ENCODE results near the gene KCTD5.
A peak's percentile ranks its signal among the peaks of the same experiment; 100 is the strongest.
"Not testable (repeated sequence)": the region's sequence is repeated elsewhere in the genome, so short reads cannot be mapped to it uniquely, and the experiment has no call there.

Gene KCTD5

GRCh38 chr16:2682209-2683021 lies at the start of gene KCTD5:
TSS of gene KCTD5 (plus strand) at chr16:2682523. CDS start at chr16:2682549, 26 bp downstream.
- peak; percentile 90 for DNase-seq (ENCODE audit: low read depth, low spot score)
- peak within 1 kb of the TSS; percentile 81 for H3K4me3 ChIP-seq (ENCODE audit: low read length)
- no peaks in the 10 kb centered on the region for H3K4me1 ChIP-seq (ENCODE audit: control insufficient read depth, insufficient read depth, low read length)
- no CpG with 5 or more reads among the region's 73 CpGs for WGBS (ENCODE audit: insufficient coverage, insufficient read length)
- H3K27me3 ChIP-seq (ENCODE audit: control insufficient read depth, insufficient read depth, low read length) = no peaks in the 10 kb centered on the region
- no peak within 1 kb of the TSS for H3K27ac ChIP-seq (ENCODE audit: low read length)
- H3K36me3 ChIP-seq (ENCODE audit: control insufficient read depth, insufficient read depth, low read length) = no peaks in the 10 kb centered on the region
- no peaks in the 10 kb centered on the region for H3K9me3 ChIP-seq (ENCODE audit: control insufficient read depth, insufficient read depth, low read length)

GRCh38 chr16:2639071-2639721 lies 43.1 kb upstream of the KCTD5 start:
- not testable (repeated sequence) for H3K27me3 ChIP-seq (ENCODE audit: control insufficient read depth, insufficient read depth, low read length); H3K4me3 ChIP-seq (ENCODE audit: low read length); H3K27ac ChIP-seq (ENCODE audit: low read length); H3K9me3 ChIP-seq (ENCODE audit: control insufficient read depth, insufficient read depth, low read length); H3K4me1 ChIP-seq (ENCODE audit: control insufficient read depth, insufficient read depth, low read length); DNase-seq (ENCODE audit: low read depth, low spot score); H3K36me3 ChIP-seq (ENCODE audit: control insufficient read depth, insufficient read depth, low read length)
- no CpG with 5 or more reads among the region's 12 CpGs for WGBS (ENCODE audit: insufficient coverage, insufficient read length)

GRCh38 chr16:2639722-2640072 lies 42.6 kb upstream of the KCTD5 start:
- not testable (repeated sequence) for DNase-seq (ENCODE audit: low read depth, low spot score); H3K36me3 ChIP-seq (ENCODE audit: control insufficient read depth, insufficient read depth, low read length); H3K9me3 ChIP-seq (ENCODE audit: control insufficient read depth, insufficient read depth, low read length); H3K27me3 ChIP-seq (ENCODE audit: control insufficient read depth, insufficient read depth, low read length); H3K27ac ChIP-seq (ENCODE audit: low read length); H3K4me1 ChIP-seq (ENCODE audit: control insufficient read depth, insufficient read depth, low read length); H3K4me3 ChIP-seq (ENCODE audit: low read length)
- no CpG with 5 or more reads among the region's 9 CpGs for WGBS (ENCODE audit: insufficient coverage, insufficient read length)

GRCh38 chr16:2642561-2642960 lies 39.8 kb upstream of the KCTD5 start:
- WGBS (ENCODE audit: insufficient coverage, insufficient read length) = no CpG with 5 or more reads among the region's 17 CpGs
- H3K36me3 ChIP-seq (ENCODE audit: control insufficient read depth, insufficient read depth, low read length); H3K27me3 ChIP-seq (ENCODE audit: control insufficient read depth, insufficient read depth, low read length); H3K4me1 ChIP-seq (ENCODE audit: control insufficient read depth, insufficient read depth, low read length); H3K27ac ChIP-seq (ENCODE audit: low read length); H3K9me3 ChIP-seq (ENCODE audit: control insufficient read depth, insufficient read depth, low read length); DNase-seq (ENCODE audit: low read depth, low spot score); H3K4me3 ChIP-seq (ENCODE audit: low read length): not testable (repeated sequence)

GRCh38 chr16:2644754-2645453 lies 37.4 kb upstream of the KCTD5 start:
- H3K4me1 ChIP-seq (ENCODE audit: control insufficient read depth, insufficient read depth, low read length); H3K27ac ChIP-seq (ENCODE audit: low read length); H3K36me3 ChIP-seq (ENCODE audit: control insufficient read depth, insufficient read depth, low read length); H3K4me3 ChIP-seq (ENCODE audit: low read length); H3K27me3 ChIP-seq (ENCODE audit: control insufficient read depth, insufficient read depth, low read length); DNase-seq (ENCODE audit: low read depth, low spot score); H3K9me3 ChIP-seq (ENCODE audit: control insufficient read depth, insufficient read depth, low read length): not testable (repeated sequence)
- WGBS (ENCODE audit: insufficient coverage, insufficient read length) = no CpG with 5 or more reads among the region's 12 CpGs

GRCh38 chr16:2651268-2651871 lies 31.0 kb upstream of the KCTD5 start:
- no CpG with 5 or more reads among the region's 14 CpGs for WGBS (ENCODE audit: insufficient coverage, insufficient read length)
- not testable (repeated sequence) for H3K9me3 ChIP-seq (ENCODE audit: control insufficient read depth, insufficient read depth, low read length); H3K27ac ChIP-seq (ENCODE audit: low read length); H3K4me3 ChIP-seq (ENCODE audit: low read length); DNase-seq (ENCODE audit: low read depth, low spot score); H3K4me1 ChIP-seq (ENCODE audit: control insufficient read depth, insufficient read depth, low read length); H3K36me3 ChIP-seq (ENCODE audit: control insufficient read depth, insufficient read depth, low read length); H3K27me3 ChIP-seq (ENCODE audit: control insufficient read depth, insufficient read depth, low read length)

GRCh38 chr16:2653915-2654314 lies 28.4 kb upstream of the KCTD5 start:
- not testable (repeated sequence) for H3K9me3 ChIP-seq (ENCODE audit: control insufficient read depth, insufficient read depth, low read length); H3K36me3 ChIP-seq (ENCODE audit: control insufficient read depth, insufficient read depth, low read length); H3K27me3 ChIP-seq (ENCODE audit: control insufficient read depth, insufficient read depth, low read length); H3K4me3 ChIP-seq (ENCODE audit: low read length); H3K4me1 ChIP-seq (ENCODE audit: control insufficient read depth, insufficient read depth, low read length); DNase-seq (ENCODE audit: low read depth, low spot score); H3K27ac ChIP-seq (ENCODE audit: low read length)
- WGBS (ENCODE audit: insufficient coverage, insufficient read length) = no CpG with 5 or more reads among the region's 13 CpGs

- H3K9me3 ChIP-seq (ENCODE audit: control insufficient read depth, insufficient read depth, low read length); H3K27me3 ChIP-seq (ENCODE audit: control insufficient read depth, insufficient read depth, low read length); DNase-seq (ENCODE audit: low read depth, low spot score); H3K27ac ChIP-seq (ENCODE audit: low read length); H3K36me3 ChIP-seq (ENCODE audit: control insufficient read depth, insufficient read depth, low read length); H3K4me3 ChIP-seq (ENCODE audit: low read length); H3K4me1 ChIP-seq (ENCODE audit: control insufficient read depth, insufficient read depth, low read length): not testable (repeated sequence)
- no CpG with 5 or more reads among the region's 8 CpGs for WGBS (ENCODE audit: insufficient coverage, insufficient read length)
Observed at GRCh38 chr16:2654949-2655348, 27.4 kb upstream of the KCTD5 start.

- Histone ChIP-seq H3K9me3 (ENCODE audit: control insufficient read depth, insufficient read depth, low read length) (no peaks in the 10 kb centered on the region), H3K4me1 (ENCODE audit: control insufficient read depth, insufficient read depth, low read length) (no peaks in the 10 kb centered on the region), H3K27me3 (ENCODE audit: control insufficient read depth, insufficient read depth, low read length) (no peaks in the 10 kb centered on the region), H3K36me3 (ENCODE audit: control insufficient read depth, insufficient read depth, low read length) (no peaks in the 10 kb centered on the region), H3K27ac (ENCODE audit: low read length) (no peak overlapping the region), H3K4me3 (ENCODE audit: low read length) (no peak overlapping the region)
- no CpG with 5 or more reads among the region's 2 CpGs for WGBS (ENCODE audit: insufficient coverage, insufficient read length)
- DNase-seq (ENCODE audit: low read depth, low spot score) = no peak
Observed at GRCh38 chr16:2656985-2657384, 25.3 kb upstream of the KCTD5 start.

- not testable (repeated sequence) for H3K36me3 ChIP-seq (ENCODE audit: control insufficient read depth, insufficient read depth, low read length); H3K27ac ChIP-seq (ENCODE audit: low read length); DNase-seq (ENCODE audit: low read depth, low spot score); H3K4me1 ChIP-seq (ENCODE audit: control insufficient read depth, insufficient read depth, low read length); H3K9me3 ChIP-seq (ENCODE audit: control insufficient read depth, insufficient read depth, low read length); H3K27me3 ChIP-seq (ENCODE audit: control insufficient read depth, insufficient read depth, low read length); H3K4me3 ChIP-seq (ENCODE audit: low read length)
- WGBS (ENCODE audit: insufficient coverage, insufficient read length) = no CpG with 5 or more reads among the region's 17 CpGs
Observed at GRCh38 chr16:2657803-2658202, 24.5 kb upstream of the KCTD5 start.
